Neural progenitor cell (in vitro differentiated cells): ENCODE results near the gene YARS1.

Experiments
- EZH2 ChIP-seq: fragments of 200-600 bp; sonication (generic); IDR thresholded peaks from 2 replicates; pipeline ENCODE4 v1.6.1; 2017; ENCODE audit warnings: antibody characterized with exemption, mild to moderate bottlenecking, moderate library complexity
- EZH2phosphoT487 ChIP-seq: fragments of 200-600 bp; sonication (generic); IDR thresholded peaks from 2 replicates; pipeline ENCODE4 v1.6.1; 2017; ENCODE audit warnings: antibody characterized with exemption
- TF ChIP-seq, protein P1 (sequence below): fragments of 200-600 bp; sonication (generic); IDR thresholded peaks from 2 replicates; pipeline ENCODE4 v1.5.1; 2017; ENCODE audit warnings: antibody characterized with exemption, mild to moderate bottlenecking

DNA sequence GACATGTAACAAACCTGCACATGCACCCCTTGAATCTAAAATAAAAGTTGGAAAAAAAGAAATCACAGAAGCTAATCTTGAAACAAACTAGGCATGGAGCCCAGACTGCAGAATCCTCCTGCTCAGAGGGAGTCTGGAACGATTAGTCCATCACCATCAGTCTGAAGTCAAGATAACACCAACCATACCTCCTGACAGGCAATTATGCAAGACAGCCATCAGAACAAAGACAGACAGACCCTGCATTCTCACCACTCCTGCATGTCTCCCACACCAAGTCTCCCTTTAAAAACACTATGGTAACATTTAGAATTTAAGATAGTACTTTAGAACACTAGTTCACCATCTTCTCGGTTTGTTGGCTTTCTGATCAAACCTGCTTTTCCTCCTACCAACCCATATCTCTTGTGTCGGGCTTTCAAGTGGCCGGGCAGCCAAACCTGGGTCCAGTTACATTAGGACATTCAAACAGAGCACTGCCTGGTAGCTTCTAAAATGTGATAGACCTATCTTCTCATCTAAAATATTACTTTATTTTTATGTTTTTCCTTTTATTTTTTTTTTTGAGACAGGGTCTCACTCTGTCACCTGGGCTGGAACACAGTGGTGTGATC is 10.1 kb downstream of the YARS1 start:
- TF ChIP-seq EZH2 (no peak), EZH2phosphoT487 (no peak)
- TF ChIP-seq, protein P1, sequence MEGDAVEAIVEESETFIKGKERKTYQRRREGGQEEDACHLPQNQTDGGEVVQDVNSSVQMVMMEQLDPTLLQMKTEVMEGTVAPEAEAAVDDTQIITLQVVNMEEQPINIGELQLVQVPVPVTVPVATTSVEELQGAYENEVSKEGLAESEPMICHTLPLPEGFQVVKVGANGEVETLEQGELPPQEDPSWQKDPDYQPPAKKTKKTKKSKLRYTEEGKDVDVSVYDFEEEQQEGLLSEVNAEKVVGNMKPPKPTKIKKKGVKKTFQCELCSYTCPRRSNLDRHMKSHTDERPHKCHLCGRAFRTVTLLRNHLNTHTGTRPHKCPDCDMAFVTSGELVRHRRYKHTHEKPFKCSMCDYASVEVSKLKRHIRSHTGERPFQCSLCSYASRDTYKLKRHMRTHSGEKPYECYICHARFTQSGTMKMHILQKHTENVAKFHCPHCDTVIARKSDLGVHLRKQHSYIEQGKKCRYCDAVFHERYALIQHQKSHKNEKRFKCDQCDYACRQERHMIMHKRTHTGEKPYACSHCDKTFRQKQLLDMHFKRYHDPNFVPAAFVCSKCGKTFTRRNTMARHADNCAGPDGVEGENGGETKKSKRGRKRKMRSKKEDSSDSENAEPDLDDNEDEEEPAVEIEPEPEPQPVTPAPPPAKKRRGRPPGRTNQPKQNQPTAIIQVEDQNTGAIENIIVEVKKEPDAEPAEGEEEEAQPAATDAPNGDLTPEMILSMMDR: no peak
